ENCODE measurements around the gene WDR88. TPM values are rescaled to one million over a fixed set of nuclear protein-coding genes. Genes with fewer than 3 reads are reported as not detected.

The WDR88 gene
- polyA plus RNA-seq, 2 of the 4 experiments (the other 2 are of a cell fraction) = 0.04 TPM; not detected in 1

GRCh38 chr19:33176670-33177416 lies 44.9 kb downstream of the WDR88 start (continued):
- TF ChIP-seq CTCF (IDR thresholded peaks at IDR 0.05) (no peak), JUN (IDR thresholded peaks at IDR 0.05) (peak; percentile 94 to 98)

GRCh38 chr19:33177417-33177979 lies 45.6 kb downstream of the WDR88 start:
- Histone ChIP-seq H3K4me3 (peak overlapping the region; percentile 53), H3K4me2 (peak overlapping the region; percentile 95), H3K4me1 (peaks cover 13% of the 10 kb centered on the region), H3K9me3 (no peaks in the 10 kb centered on the region), H3K27ac (peak overlapping the region; percentile 50 to 77)
- ChIA-PET CTCF (interaction anchor here (0.5 to 16.8 kb wide), 37 partner anchors 13 to 1105 kb away, joined by 3 to 279 read pairs (median 4); partner anchors contain the start of genes CEP89, FAAP24, LRP3 and WDR88), POLR2A (interaction anchor here (0.6 to 3.1 kb wide), 33 partner anchors 8 to 618 kb away, joined by 3 to 28 read pairs (median 5); partner anchors contain the start of genes ANKRD27, CEBPA, CEBPG and CEP89)
- peak; percentile 65 to 66 for ATAC-seq
- 2% methylated on average over 36 of the region's 38 CpGs for WGBS (ENCODE audit: missing lambda C conversion rate)
- peak; percentile 88 to 94 for DNase-seq (ENCODE audit: low read depth in 1 of 2, low spot score in 1 of 2)
- peak; percentile 43 for FAIRE-seq
- TF ChIP-seq ZC3H11A (IDR thresholded peaks at IDR 0.05) = no peak
- TF ChIP-seq RCOR1 (IDR thresholded peaks at IDR 0.05; ENCODE audit: low read depth, low read length) = no peak
- peak; percentile 88; the same call in 1 of the 2 replicates for TF ChIP-seq HMGXB4 (CRISPR knock-in tag; IDR thresholded peaks at IDR 0.05; ENCODE audit: borderline replicate concordance)
- no peak for TF ChIP-seq EHMT2 (IDR thresholded peaks at IDR 0.05; ENCODE audit: low read depth)
- no peak for TF ChIP-seq HES2 (IDR thresholded peaks at IDR 0.05)
- TF ChIP-seq KDM1A (IDR thresholded peaks at IDR 0.05; ENCODE audit: low read depth) = no peak
- no peak for TF ChIP-seq HOXA7 (CRISPR knock-in tag; IDR thresholded peaks at IDR 0.05)
- no peak for TF ChIP-seq JUN (IDR thresholded peaks at IDR 0.05)
- no peak for TF ChIP-seq HEYL (CRISPR knock-in tag; IDR thresholded peaks at IDR 0.05)
- peak; percentile 76 for TF ChIP-seq HOXB5 (CRISPR knock-in tag; IDR thresholded peaks at IDR 0.05)
- no peak for TF ChIP-seq CHD2 (IDR thresholded peaks at IDR 0.05; ENCODE audit: low read length, partially characterized antibody)
- no peak for TF ChIP-seq NFE2L2 (conservative IDR thresholded peaks at IDR 0.05; ENCODE audit: low read length)
- peak; percentile 58; the same call in 1 of the 2 replicates for TF ChIP-seq ATOH8 (CRISPR knock-in tag; IDR thresholded peaks at IDR 0.05; ENCODE audit: low read depth)
- peak; percentile 29; the same call in 1 of the 3 replicates for TF ChIP-seq SMC3 (IDR thresholded peaks at IDR 0.05)
- no peak for TF ChIP-seq NPAS2 (CRISPR knock-in tag; IDR thresholded peaks at IDR 0.05; ENCODE audit: borderline replicate concordance)
- TF ChIP-seq RFX5 (IDR thresholded peaks at IDR 0.05) = no peak
- TF ChIP-seq PBX3 (IDR thresholded peaks at IDR 0.05) = no peak
- no peak for TF ChIP-seq CHD4 (IDR thresholded peaks at IDR 0.05; ENCODE audit: borderline replicate concordance)
- no peak for TF ChIP-seq BCL3 (IDR thresholded peaks at IDR 0.05)
- TF ChIP-seq POLR2AphosphoS2 (conservative IDR thresholded peaks at IDR 0.05; ENCODE audit: low read length) = no peak
- TF ChIP-seq TP53 (CRISPR knock-in tag; IDR thresholded peaks at IDR 0.05) = peak; percentile 88
- TF ChIP-seq ZSCAN20 (CRISPR knock-in tag; IDR thresholded peaks at IDR 0.05) = no peak
- no peak for TF ChIP-seq ELK1 (IDR thresholded peaks at IDR 0.05; ENCODE audit: low read depth, low read length)
- no peak for TF ChIP-seq FOXS1 (CRISPR knock-in tag; IDR thresholded peaks at IDR 0.05)
- 0 out of 2 replicates have a peak, but pooled peaks have one; percentile 24 for TF ChIP-seq RARB (CRISPR knock-in tag; IDR thresholded peaks at IDR 0.05)
- TF ChIP-seq CBX2 (IDR thresholded peaks at IDR 0.05; ENCODE audit: borderline replicate concordance, low read depth) = no peak
- no peak for TF ChIP-seq FOSB (CRISPR knock-in tag; IDR thresholded peaks at IDR 0.05)
- TF ChIP-seq EP300 (IDR thresholded peaks at IDR 0.05) = no peak

Measured in A549 (cell line).